ENCODE measurements around the gene FGF19. TPM values are rescaled to one million over a fixed set of nuclear protein-coding genes. Genes with fewer than 3 reads are reported as not detected.

Gene FGF19
- total and polyA plus RNA-seq, 9 of the 15 experiments (the other 6 are each of a cell fraction or from before 2014, with no cell fraction given) = 0.11 TPM; not detected in 8

GRCh38 chr11:69677749-69678148, 26.1 kb downstream of the FGF19 start (continued):
- TF ChIP-seq ZBTB40 (IDR thresholded peaks at IDR 0.05) (no peak), ZBTB40 (CRISPR knock-in tag; IDR thresholded peaks at IDR 0.05) (no peak)
